SK-N-SH treated with all-trans-retinoic acid at 6 μM for 48 hours (cell line): ENCODE measurements around the gene CCND2.

Experiments used
- ATAC-seq: fragments of 200-7000 bp; cut with Tn5 transposase; 3 replicates; pipeline ENCODE4 v1.9.1; 2020; ENCODE audit warnings: mild to moderate bottlenecking, moderate library complexity
- ARNTL ChIP-seq: fragments of 450-650 bp; formaldehyde crosslinking; IDR thresholded peaks from 2 replicates; pipeline ENCODE4 v1.5.0; 2020; ENCODE audit warnings: low read depth, mild to moderate bottlenecking, moderate library complexity, borderline replicate concordance
- BACH2 ChIP-seq: fragments of 250-450 bp; sonication (Bioruptor Pico); IDR thresholded peaks from 2 replicates; pipeline ENCODE4 v1.9.0; 2021; ENCODE audit warnings: mild to moderate bottlenecking, borderline replicate concordance
- CSRNP3 ChIP-seq: fragments of 250-450 bp; sonication (Bioruptor Pico); IDR thresholded peaks from 2 replicates; pipeline ENCODE4 v1.5.1; 2021; ENCODE audit warnings: mild to moderate bottlenecking, moderate library complexity
- ESRRG ChIP-seq: fragments of 250-450 bp; sonication (Bioruptor Pico); IDR thresholded peaks from 2 replicates; pipeline ENCODE4 v1.6.1; 2021; ENCODE audit warnings: mild to moderate bottlenecking
- ISL1 ChIP-seq: fragments of 250-450 bp; sonication (Bioruptor Pico); IDR thresholded peaks from 2 replicates; pipeline ENCODE4 v2.1.2; 2022; ENCODE audit warnings: mild to moderate bottlenecking, moderate library complexity
- OSR1 ChIP-seq: fragments of 250-450 bp; sonication (Bioruptor Pico); IDR thresholded peaks from 2 replicates; pipeline ENCODE4 v1.8.0; 2022; ENCODE audit warnings: moderate library complexity, mild to moderate bottlenecking, inconsistent platforms
- POU6F1 ChIP-seq: fragments of 250-450 bp; sonication (Bioruptor Pico); IDR thresholded peaks from 2 replicates; pipeline ENCODE4 v1.8.0; 2021; ENCODE audit warnings: low read depth, mild to moderate bottlenecking, moderate library complexity, borderline replicate concordance
- PPARA ChIP-seq: fragments of 250-450 bp; sonication (Bioruptor Pico); IDR thresholded peaks from 2 replicates; pipeline ENCODE4 v1.5.0; 2020; ENCODE audit warnings: mild to moderate bottlenecking, borderline replicate concordance
- RARB ChIP-seq: fragments of 250-450 bp; sonication (Bioruptor Pico); IDR thresholded peaks from 2 replicates; pipeline ENCODE4 v1.8.0; 2021; ENCODE audit warnings: mild to moderate bottlenecking, moderate library complexity
- SNAI2 ChIP-seq: fragments of 250-450 bp; sonication (Bioruptor Pico); IDR thresholded peaks from 2 replicates; pipeline ENCODE4 v1.5.0; 2020; ENCODE audit warnings: mild to moderate bottlenecking, moderate library complexity
- TCF4 ChIP-seq: fragments of 250-450 bp; sonication (Bioruptor Pico); IDR thresholded peaks from 2 replicates; pipeline ENCODE4 v1.8.0; 2021; ENCODE audit warnings: mild to moderate bottlenecking, moderate library complexity, borderline replicate concordance
- TOX ChIP-seq: fragments of 250-450 bp; sonication (Bioruptor Pico); IDR thresholded peaks from 2 replicates; pipeline ENCODE4 v1.8.0; 2021; ENCODE audit warnings: mild to moderate bottlenecking, moderate library complexity, borderline replicate concordance
- TSHZ2 ChIP-seq: fragments of 250-450 bp; sonication (Bioruptor Pico); IDR thresholded peaks from 2 replicates; pipeline ENCODE4 v1.5.0; 2020; ENCODE audit warnings: mild to moderate bottlenecking, moderate library complexity
- ZFP3 ChIP-seq: fragments of 250-450 bp; sonication (Bioruptor Pico); IDR thresholded peaks from 2 replicates; pipeline ENCODE4 v1.5.0; 2020; ENCODE audit warnings: mild to moderate bottlenecking, moderate library complexity
- ZFP30 ChIP-seq: fragments of 450-650 bp; formaldehyde crosslinking; IDR thresholded peaks from 2 replicates; pipeline ENCODE4 v1.5.0; 2022; ENCODE audit warnings: mild to moderate bottlenecking, moderate library complexity
- ZNF565 ChIP-seq: fragments of 450-650 bp; formaldehyde crosslinking; conservative IDR thresholded peaks from 2 replicates; pipeline ENCODE4 v1.5.0; 2020; ENCODE audit warnings: low read depth, mild to moderate bottlenecking, moderate library complexity
- ZNF70 ChIP-seq: fragments of 450-650 bp; formaldehyde crosslinking; IDR thresholded peaks from 2 replicates; pipeline ENCODE4 v1.5.0; 2020; ENCODE audit warnings: mild to moderate bottlenecking, moderate library complexity
- ZNF8 ChIP-seq: fragments of 450-650 bp; formaldehyde crosslinking; IDR thresholded peaks from 2 replicates; pipeline ENCODE4 v1.5.0; 2020; ENCODE audit warnings: mild to moderate bottlenecking, moderate library complexity

CCND2 gene

GRCh38 chr12:4269279-4269991, 4.1 kb upstream of the CCND2 start (continued):
- no peak for TF ChIP-seq POU6F1 (CRISPR knock-in tag)
- no peak for TF ChIP-seq ZFP30 (CRISPR knock-in tag)

- ATAC-seq: no peak
- TF ChIP-seq ZNF565 (CRISPR knock-in tag) (no peak), TOX (CRISPR knock-in tag) (no peak), ESRRG (no peak), BACH2 (CRISPR knock-in tag) (no peak)
Observed at GRCh38 chr12:4270016-4270830, 3.3 kb upstream of the CCND2 start.

GRCh38 chr12:4270831-4271716, 2.5 kb upstream of the CCND2 start:
- no peak for ATAC-seq
- no peak for TF ChIP-seq ZNF70 (CRISPR knock-in tag)
- no peak for TF ChIP-seq ZNF8
- no peak for TF ChIP-seq PPARA (CRISPR knock-in tag)
- no peak for TF ChIP-seq BACH2 (CRISPR knock-in tag)
- no peak for TF ChIP-seq ESRRG
- TF ChIP-seq RARB (CRISPR knock-in tag): no peak
- TF ChIP-seq ZNF565 (CRISPR knock-in tag): no peak
- TF ChIP-seq ZFP30 (CRISPR knock-in tag): no peak
- TF ChIP-seq ARNTL (CRISPR knock-in tag): no peak
- no peak for TF ChIP-seq TSHZ2 (CRISPR knock-in tag)
- no peak for TF ChIP-seq TCF4
- no peak for TF ChIP-seq ZFP3 (CRISPR knock-in tag)
- no peak for TF ChIP-seq POU6F1 (CRISPR knock-in tag)
- TF ChIP-seq OSR1 (CRISPR knock-in tag): no peak
- TF ChIP-seq ISL1: no peak
- TF ChIP-seq SNAI2 (CRISPR knock-in tag): no peak
- TF ChIP-seq CSRNP3: no peak
- TF ChIP-seq, all 23 proteins: peak for 0
